ENCODE measurements around the gene ZCCHC7.

Gene ZCCHC7

DNA sequence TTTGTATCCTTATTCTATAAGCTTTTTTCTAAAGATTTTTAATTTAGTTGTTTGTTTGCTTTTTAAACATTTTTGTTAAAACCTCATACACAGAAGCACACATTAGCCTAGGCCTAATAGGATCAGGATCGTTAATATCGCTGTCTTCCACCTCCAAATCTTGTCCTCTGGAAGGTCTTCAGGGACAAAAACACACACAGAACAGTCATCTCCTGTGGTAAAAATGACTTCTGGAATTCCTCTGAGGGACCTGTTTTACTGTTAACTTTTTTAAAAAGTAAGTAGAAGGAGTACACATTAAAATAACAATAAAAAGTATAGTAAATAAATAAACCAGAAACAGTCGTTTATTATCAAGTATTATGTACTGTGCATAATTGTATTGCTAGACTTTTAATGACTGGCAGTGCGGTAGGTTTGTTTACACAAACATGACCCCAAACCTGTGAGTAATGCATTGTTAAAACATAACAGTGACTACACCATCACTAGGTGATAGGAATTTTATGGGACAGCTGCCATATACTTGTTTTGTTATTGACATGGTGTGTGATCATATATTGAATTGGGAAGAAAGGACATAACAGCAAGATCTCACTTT, 109.6 kb downstream of the ZCCHC7 start:
- Histone ChIP-seq H3K36me3 (ENCODE audit: insufficient read depth, low read length) (no peaks in the 10 kb centered on the region), H3K9ac (ENCODE audit: low read depth, low read length) (no peak overlapping the region), H3K4me2 (ENCODE audit: insufficient read depth, low read length) (no peak overlapping the region), H3K9me3 (ENCODE audit: insufficient read depth, low read length, severe bottlenecking) (no peaks in the 10 kb centered on the region), H3K27me3 (ENCODE audit: insufficient read depth, low read length, poor library complexity) (no peaks in the 10 kb centered on the region), H3K4me1 (ENCODE audit: insufficient read depth, low read length) (no peaks in the 10 kb centered on the region), H4K20me1 (ENCODE audit: insufficient read depth, low read length) (no peaks in the 10 kb centered on the region), H2AFZ (ENCODE audit: low read depth, low read length) (no peak overlapping the region), H3K27ac (ENCODE audit: low read length) (no peak overlapping the region), H3K79me2 (ENCODE audit: insufficient read depth, low read length) (no peaks in the 10 kb centered on the region; the same call in 1 of the 2 replicates), H3K4me3 (ENCODE audit: low read depth in 1 of 2, low read length in 2 of 2) (no peak overlapping the region)
- ATAC-seq (ENCODE audit: insufficient read depth, low read depth) = no peak
- TF ChIP-seq, protein P1, sequence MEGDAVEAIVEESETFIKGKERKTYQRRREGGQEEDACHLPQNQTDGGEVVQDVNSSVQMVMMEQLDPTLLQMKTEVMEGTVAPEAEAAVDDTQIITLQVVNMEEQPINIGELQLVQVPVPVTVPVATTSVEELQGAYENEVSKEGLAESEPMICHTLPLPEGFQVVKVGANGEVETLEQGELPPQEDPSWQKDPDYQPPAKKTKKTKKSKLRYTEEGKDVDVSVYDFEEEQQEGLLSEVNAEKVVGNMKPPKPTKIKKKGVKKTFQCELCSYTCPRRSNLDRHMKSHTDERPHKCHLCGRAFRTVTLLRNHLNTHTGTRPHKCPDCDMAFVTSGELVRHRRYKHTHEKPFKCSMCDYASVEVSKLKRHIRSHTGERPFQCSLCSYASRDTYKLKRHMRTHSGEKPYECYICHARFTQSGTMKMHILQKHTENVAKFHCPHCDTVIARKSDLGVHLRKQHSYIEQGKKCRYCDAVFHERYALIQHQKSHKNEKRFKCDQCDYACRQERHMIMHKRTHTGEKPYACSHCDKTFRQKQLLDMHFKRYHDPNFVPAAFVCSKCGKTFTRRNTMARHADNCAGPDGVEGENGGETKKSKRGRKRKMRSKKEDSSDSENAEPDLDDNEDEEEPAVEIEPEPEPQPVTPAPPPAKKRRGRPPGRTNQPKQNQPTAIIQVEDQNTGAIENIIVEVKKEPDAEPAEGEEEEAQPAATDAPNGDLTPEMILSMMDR (IDR thresholded peaks at IDR 0.05; ENCODE audit: borderline replicate concordance, extremely low read depth, low read length, poor library complexity, severe bottlenecking) = no peak
- no peak for TF ChIP-seq EZH2 (IDR thresholded peaks at IDR 0.05; ENCODE audit: borderline replicate concordance, low read depth, low read length, severe bottlenecking)
- DNase-seq = no peak

GRCh38 chr9:37236822-37237221, 116.4 kb downstream of the ZCCHC7 start:
- no peak for TF ChIP-seq EZH2 (IDR thresholded peaks at IDR 0.05; ENCODE audit: borderline replicate concordance, low read depth, low read length, severe bottlenecking)
- no peak for DNase-seq
- no peak overlapping the region for H2AFZ ChIP-seq (ENCODE audit: low read depth, low read length)
- no peak overlapping the region for H3K4me2 ChIP-seq (ENCODE audit: insufficient read depth, low read length)
- no peak overlapping the region for H3K9ac ChIP-seq (ENCODE audit: low read depth, low read length)
- H3K27ac ChIP-seq (ENCODE audit: low read length) = no peak overlapping the region
- H3K36me3 ChIP-seq (ENCODE audit: insufficient read depth, low read length) = no peaks in the 10 kb centered on the region
- peaks cover 2% of the 10 kb centered on the region; the same call in 1 of the 2 replicates for H3K79me2 ChIP-seq (ENCODE audit: insufficient read depth, low read length)
- H3K4me3 ChIP-seq (ENCODE audit: low read depth in 1 of 2, low read length in 2 of 2) = no peak overlapping the region
- H3K9me3 ChIP-seq (ENCODE audit: insufficient read depth, low read length, severe bottlenecking) = no peaks in the 10 kb centered on the region
- no peaks in the 10 kb centered on the region for H4K20me1 ChIP-seq (ENCODE audit: insufficient read depth, low read length)
- no peaks in the 10 kb centered on the region for H3K27me3 ChIP-seq (ENCODE audit: insufficient read depth, low read length, poor library complexity)
- ATAC-seq (ENCODE audit: insufficient read depth, low read depth) = no peak
- H3K4me1 ChIP-seq (ENCODE audit: insufficient read depth, low read length) = no peaks in the 10 kb centered on the region

DNA sequence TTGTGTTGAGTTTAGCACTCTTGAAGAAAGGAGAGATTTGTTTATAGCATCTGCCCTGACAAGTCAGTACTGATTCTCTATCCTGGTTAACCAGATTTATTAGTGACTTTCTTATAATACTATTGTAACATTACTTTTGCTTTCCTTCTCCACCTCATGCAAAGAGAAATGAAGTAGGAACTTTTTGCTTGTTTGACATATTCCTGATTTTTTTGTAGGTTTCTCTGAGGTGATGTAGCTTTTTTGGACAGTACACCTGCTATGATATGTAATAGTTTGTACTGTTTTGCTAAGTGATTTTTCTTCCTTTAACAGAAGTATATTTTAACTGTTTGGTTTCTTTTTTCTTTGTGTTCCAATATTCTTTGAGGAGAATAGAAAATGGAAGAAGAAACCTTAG, 117.7 kb downstream of the ZCCHC7 start:
- Histone ChIP-seq H3K36me3 (ENCODE audit: insufficient read depth, low read length) (no peaks in the 10 kb centered on the region), H3K4me3 (ENCODE audit: low read depth in 1 of 2, low read length in 2 of 2) (no peak overlapping the region)
- DNase-seq = no peak

DNA sequence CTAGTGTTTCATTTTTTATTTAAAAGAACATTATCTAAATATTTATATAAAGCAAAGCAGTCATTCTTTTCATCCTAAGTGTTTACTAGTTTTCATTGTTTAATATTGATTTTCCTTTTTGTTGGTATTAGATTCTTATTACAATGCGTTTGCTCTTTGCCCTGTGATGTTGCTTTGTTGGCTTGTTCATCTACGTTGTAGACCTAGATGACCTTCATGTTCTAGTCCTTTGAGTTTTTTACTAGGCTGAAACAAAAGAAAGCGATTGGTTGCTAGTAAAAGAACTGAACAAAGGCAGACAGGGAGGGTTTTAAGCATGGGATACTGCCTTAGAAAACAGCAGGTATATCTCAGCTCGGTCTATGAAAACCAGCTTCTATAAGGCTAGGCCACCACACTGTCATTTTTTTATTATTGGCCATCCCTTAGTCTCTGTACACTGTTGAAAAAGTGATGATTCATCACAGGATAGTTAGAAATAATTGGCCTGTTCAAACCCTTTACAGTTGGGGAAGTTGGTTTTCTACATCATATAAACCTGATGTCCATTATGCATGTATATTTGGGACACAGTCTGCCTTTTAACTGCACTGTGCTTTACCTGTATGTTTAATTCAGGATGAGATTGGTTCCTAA, 119.0 kb downstream of the ZCCHC7 start:
- no peak overlapping the region for H3K9ac ChIP-seq (ENCODE audit: low read depth, low read length)
- H3K4me1 ChIP-seq (ENCODE audit: insufficient read depth, low read length) = no peaks in the 10 kb centered on the region
- no peak overlapping the region for H3K4me3 ChIP-seq (ENCODE audit: low read depth in 1 of 2, low read length in 2 of 2)
- H3K79me2 ChIP-seq (ENCODE audit: insufficient read depth, low read length) = 0 out of 2 replicates have a peak, but pooled peaks cover 2% of the 10 kb centered on the region
- no peak for TF ChIP-seq EZH2 (IDR thresholded peaks at IDR 0.05; ENCODE audit: borderline replicate concordance, low read depth, low read length, severe bottlenecking)
- TF ChIP-seq, protein P1 (IDR thresholded peaks at IDR 0.05; ENCODE audit: borderline replicate concordance, extremely low read depth, low read length, poor library complexity, severe bottlenecking) = no peak
- no peak overlapping the region for H3K4me2 ChIP-seq (ENCODE audit: insufficient read depth, low read length)
- H3K9me3 ChIP-seq (ENCODE audit: insufficient read depth, low read length, severe bottlenecking) = no peaks in the 10 kb centered on the region
- ATAC-seq (ENCODE audit: insufficient read depth, low read depth) (no peak), DNase-seq (no peak)
- H3K36me3 ChIP-seq (ENCODE audit: insufficient read depth, low read length) = no peaks in the 10 kb centered on the region
- H4K20me1 ChIP-seq (ENCODE audit: insufficient read depth, low read length) = no peaks in the 10 kb centered on the region
- no peaks in the 10 kb centered on the region for H3K27me3 ChIP-seq (ENCODE audit: insufficient read depth, low read length, poor library complexity)
- H2AFZ ChIP-seq (ENCODE audit: low read depth, low read length) = no peak overlapping the region
- H3K27ac ChIP-seq (ENCODE audit: low read length) = no peak overlapping the region

More for the DNA sequence above, 117.7 kb downstream of the ZCCHC7 start:
- no peak for ATAC-seq (ENCODE audit: insufficient read depth, low read depth)
- Histone ChIP-seq H3K9me3 (ENCODE audit: insufficient read depth, low read length, severe bottlenecking) (no peaks in the 10 kb centered on the region), H3K4me1 (ENCODE audit: insufficient read depth, low read length) (no peaks in the 10 kb centered on the region), H2AFZ (ENCODE audit: low read depth, low read length) (no peak overlapping the region), H3K27ac (ENCODE audit: low read length) (no peak overlapping the region), H3K79me2 (ENCODE audit: insufficient read depth, low read length) (peaks cover 2% of the 10 kb centered on the region; the same call in 1 of the 2 replicates), H3K27me3 (ENCODE audit: insufficient read depth, low read length, poor library complexity) (no peaks in the 10 kb centered on the region), H3K9ac (ENCODE audit: low read depth, low read length) (no peak overlapping the region), H3K4me2 (ENCODE audit: insufficient read depth, low read length) (no peak overlapping the region), H4K20me1 (ENCODE audit: insufficient read depth, low read length) (no peaks in the 10 kb centered on the region)
- no peak for TF ChIP-seq EZH2 (IDR thresholded peaks at IDR 0.05; ENCODE audit: borderline replicate concordance, low read depth, low read length, severe bottlenecking)
- TF ChIP-seq, protein P1 (IDR thresholded peaks at IDR 0.05; ENCODE audit: borderline replicate concordance, extremely low read depth, low read length, poor library complexity, severe bottlenecking) = no peak

All from DND-41 (cell line).